T-helper 1 cell treated with Interleukin-12 subunit alpha and Interleukin-12 subunit beta and Interleukin-4 antibody, amounts not matched to agents 30 μg/mL and 1 μg/mL, for 36 hours (primary cell): ENCODE results near the gene FEM1B.

ENCODE experiments used
- H3K27ac Mint-ChIP-seq: one replicate; pipeline ENCODE4 v1.8.0; 2021; ENCODE audit warnings: mild to moderate bottlenecking, mixed read lengths
- H3K27me3 Mint-ChIP-seq: one replicate; pipeline ENCODE4 v1.8.0; 2021; ENCODE audit warnings: low read depth, mixed read lengths
- H3K36me3 Mint-ChIP-seq: one replicate; pipeline ENCODE4 v1.8.0; 2021; ENCODE audit warnings: low read depth, mixed read lengths
- H3K4me1 Mint-ChIP-seq: one replicate; pipeline ENCODE4 v1.8.0; 2021; ENCODE audit warnings: low read depth, mixed read lengths
- H3K4me3 Mint-ChIP-seq: one replicate; pipeline ENCODE4 v1.8.0; 2021; ENCODE audit warnings: mild to moderate bottlenecking, moderate library complexity, mixed read lengths
- H3K9me3 Mint-ChIP-seq: one replicate; pipeline ENCODE4 v1.8.0; 2021; ENCODE audit warnings: mixed read lengths

FEM1B gene

DNA sequence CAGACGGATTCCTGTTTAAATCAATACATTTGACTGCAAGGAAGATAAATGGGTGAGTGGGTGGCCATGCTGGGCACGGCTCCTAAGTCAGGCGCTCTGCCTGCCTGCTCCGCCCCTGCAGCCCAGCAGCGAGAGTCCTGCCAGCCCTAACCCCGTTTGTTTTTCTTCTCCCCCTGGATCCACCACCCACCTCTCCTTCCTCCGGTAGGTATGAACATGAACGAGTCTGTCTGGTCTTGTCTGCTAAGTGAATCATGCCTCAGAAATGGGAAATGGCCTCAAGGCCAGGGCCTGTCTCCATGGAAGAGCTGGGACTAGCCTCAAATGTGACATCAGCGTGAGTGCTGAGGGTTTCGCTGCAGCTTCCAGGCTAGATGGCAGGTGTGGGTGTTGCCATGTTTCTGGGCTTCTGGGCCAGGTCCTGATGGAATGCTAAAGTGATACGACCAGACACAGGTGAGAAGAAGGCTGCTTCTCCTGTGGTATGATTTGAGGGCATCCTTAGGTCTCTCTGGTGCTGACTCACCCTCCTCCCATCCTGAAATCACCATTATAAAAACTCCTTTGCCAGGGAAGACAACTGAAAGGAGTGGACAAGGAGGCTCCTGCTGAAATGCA is 5.6 kb upstream of the FEM1B start:
- Mint-ChIP-seq H3K27ac (no peak overlapping the region), H3K4me1 (peaks cover 7% of the 10 kb centered on the region), H3K36me3 (no peaks in the 10 kb centered on the region), H3K27me3 (peaks cover 25% of the 10 kb centered on the region), H3K4me3 (no peak overlapping the region), H3K9me3 (no peaks in the 10 kb centered on the region)

DNA sequence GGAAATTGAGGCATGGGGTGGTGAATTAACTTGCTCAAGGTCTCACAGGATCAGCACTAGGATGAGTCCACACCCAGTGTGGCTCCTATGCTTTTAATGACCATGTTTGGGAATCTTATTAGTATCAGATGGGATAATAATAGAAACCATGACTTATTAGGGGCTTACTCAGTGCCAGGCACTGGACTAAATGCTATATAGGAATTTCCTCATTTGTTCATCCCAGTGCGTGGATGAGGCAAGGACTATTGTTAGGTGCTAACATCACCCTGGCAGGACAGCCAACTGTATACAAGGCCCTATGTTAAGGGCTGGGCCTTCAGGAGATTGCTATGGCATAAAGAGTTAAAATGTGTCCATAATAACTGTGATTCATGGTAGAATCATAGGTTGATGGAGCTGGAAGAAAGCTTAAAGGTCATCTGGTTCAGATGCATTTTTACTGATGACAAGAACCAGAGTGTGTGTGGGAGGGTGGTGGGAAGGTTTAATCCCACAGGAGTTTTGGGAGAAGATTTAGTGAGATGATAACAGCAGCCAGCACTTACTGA is 4.7 kb upstream of the FEM1B start:
- Mint-ChIP-seq H3K4me3 (no peak overlapping the region), H3K9me3 (no peaks in the 10 kb centered on the region), H3K4me1 (peaks cover 10% of the 10 kb centered on the region), H3K27me3 (peaks cover 17% of the 10 kb centered on the region), H3K36me3 (peaks cover 1% of the 10 kb centered on the region), H3K27ac (no peak overlapping the region)

GRCh38 chr15:68274201-68274848 is 3.2 kb upstream of the FEM1B start:
- Mint-ChIP-seq H3K4me3 (no peak overlapping the region), H3K9me3 (no peaks in the 10 kb centered on the region), H3K27ac (no peak overlapping the region), H3K27me3 (peaks cover 6% of the 10 kb centered on the region), H3K36me3 (peaks cover 3% of the 10 kb centered on the region), H3K4me1 (peaks cover 13% of the 10 kb centered on the region)

GRCh38 chr15:68275165-68275746 is 2.3 kb upstream of the FEM1B start:
- no peak overlapping the region for H3K27ac Mint-ChIP-seq
- peaks cover 3% of the 10 kb centered on the region for H3K27me3 Mint-ChIP-seq
- no peak overlapping the region for H3K4me3 Mint-ChIP-seq
- no peaks in the 10 kb centered on the region for H3K9me3 Mint-ChIP-seq
- peaks cover 23% of the 10 kb centered on the region for H3K4me1 Mint-ChIP-seq
- H3K36me3 Mint-ChIP-seq: peaks cover 8% of the 10 kb centered on the region

GRCh38 chr15:68276668-68277067 is 877 bp upstream of the FEM1B start:
- peak overlapping the region; percentile 97 for H3K4me3 Mint-ChIP-seq
- peaks cover 11% of the 10 kb centered on the region for H3K36me3 Mint-ChIP-seq
- H3K27ac Mint-ChIP-seq: peak overlapping the region; percentile 95
- H3K27me3 Mint-ChIP-seq: peaks cover 3% of the 10 kb centered on the region
- peaks cover 28% of the 10 kb centered on the region for H3K4me1 Mint-ChIP-seq
- H3K9me3 Mint-ChIP-seq: no peaks in the 10 kb centered on the region

- peaks cover 16% of the 10 kb centered on the region for H3K36me3 Mint-ChIP-seq
- peak overlapping the region; percentile 97 for H3K4me3 Mint-ChIP-seq
- H3K27ac Mint-ChIP-seq: peak overlapping the region; percentile 95
- H3K4me1 Mint-ChIP-seq: peaks cover 33% of the 10 kb centered on the region
- peaks cover 3% of the 10 kb centered on the region for H3K27me3 Mint-ChIP-seq
- H3K9me3 Mint-ChIP-seq: no peaks in the 10 kb centered on the region
Observed at GRCh38 chr15:68277131-68277602, 378 bp upstream of the FEM1B start.

DNA sequence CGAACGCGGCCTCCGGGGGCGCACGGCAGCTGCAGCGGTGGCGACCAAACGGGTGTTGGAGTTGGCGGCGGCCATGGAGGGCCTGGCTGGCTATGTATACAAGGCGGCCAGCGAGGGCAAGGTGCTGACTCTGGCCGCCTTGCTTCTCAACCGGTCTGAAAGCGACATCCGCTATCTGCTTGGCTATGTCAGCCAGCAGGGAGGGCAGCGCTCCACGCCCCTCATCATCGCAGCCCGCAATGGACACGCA is 725 bp downstream of the FEM1B start:
- H3K36me3 Mint-ChIP-seq: peaks cover 16% of the 10 kb centered on the region
- peak overlapping the region; percentile 97 for H3K4me3 Mint-ChIP-seq
- peak overlapping the region; percentile 92 for H3K27ac Mint-ChIP-seq
- peaks cover 2% of the 10 kb centered on the region for H3K27me3 Mint-ChIP-seq
- peaks cover 36% of the 10 kb centered on the region for H3K4me1 Mint-ChIP-seq
- no peaks in the 10 kb centered on the region for H3K9me3 Mint-ChIP-seq

DNA sequence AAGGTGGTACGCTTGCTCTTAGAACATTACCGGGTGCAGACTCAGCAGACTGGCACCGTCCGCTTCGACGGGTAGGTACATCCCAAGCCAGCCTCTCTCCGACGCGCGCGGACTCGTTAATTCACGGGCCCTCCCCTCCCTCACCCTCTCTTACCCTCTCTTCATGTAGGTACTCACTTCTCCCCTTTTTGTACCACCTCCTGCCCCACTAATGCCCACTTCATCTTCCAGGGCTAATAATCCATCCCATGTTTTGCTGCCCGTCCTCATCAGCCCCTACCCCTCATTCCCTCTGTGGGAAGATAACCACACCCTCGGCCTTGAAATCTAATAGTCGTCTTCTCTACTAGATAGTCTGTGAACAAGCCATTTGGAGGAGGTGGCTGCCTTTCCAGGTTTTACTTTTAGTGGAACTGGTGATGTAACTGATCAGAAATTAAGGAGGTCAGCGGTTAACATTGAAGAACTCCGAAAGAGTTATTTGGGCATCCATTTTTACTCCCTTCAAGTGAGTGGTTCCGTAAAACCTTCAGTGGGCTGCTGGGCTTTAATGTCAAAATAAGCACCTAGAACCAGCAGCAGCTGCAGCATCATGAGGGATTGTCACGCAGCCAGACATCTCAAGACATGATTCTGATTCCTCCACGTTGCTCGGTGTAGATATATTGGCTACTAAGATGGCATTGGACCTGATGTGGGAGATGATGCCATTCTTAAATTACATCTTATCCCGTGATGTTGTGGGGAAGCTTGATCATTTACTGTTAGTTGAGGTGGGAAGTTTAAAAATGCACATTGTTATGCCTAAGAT is 1.3 kb downstream of the FEM1B start:
- peaks cover 16% of the 10 kb centered on the region for H3K36me3 Mint-ChIP-seq
- H3K4me3 Mint-ChIP-seq: peak overlapping the region; percentile 97
- peaks cover 36% of the 10 kb centered on the region for H3K4me1 Mint-ChIP-seq
- H3K9me3 Mint-ChIP-seq: no peaks in the 10 kb centered on the region
- H3K27me3 Mint-ChIP-seq: no peaks in the 10 kb centered on the region
- peak overlapping the region; percentile 92 for H3K27ac Mint-ChIP-seq

- H3K36me3 Mint-ChIP-seq: peaks cover 23% of the 10 kb centered on the region
- peaks cover 40% of the 10 kb centered on the region for H3K4me1 Mint-ChIP-seq
- H3K4me3 Mint-ChIP-seq: peak overlapping the region; percentile 97
- no peaks in the 10 kb centered on the region for H3K27me3 Mint-ChIP-seq
- no peaks in the 10 kb centered on the region for H3K9me3 Mint-ChIP-seq
- peak overlapping the region; percentile 28 for H3K27ac Mint-ChIP-seq
Observed at GRCh38 chr15:68279779-68280753, 2.5 kb downstream of the FEM1B start.

DNA sequence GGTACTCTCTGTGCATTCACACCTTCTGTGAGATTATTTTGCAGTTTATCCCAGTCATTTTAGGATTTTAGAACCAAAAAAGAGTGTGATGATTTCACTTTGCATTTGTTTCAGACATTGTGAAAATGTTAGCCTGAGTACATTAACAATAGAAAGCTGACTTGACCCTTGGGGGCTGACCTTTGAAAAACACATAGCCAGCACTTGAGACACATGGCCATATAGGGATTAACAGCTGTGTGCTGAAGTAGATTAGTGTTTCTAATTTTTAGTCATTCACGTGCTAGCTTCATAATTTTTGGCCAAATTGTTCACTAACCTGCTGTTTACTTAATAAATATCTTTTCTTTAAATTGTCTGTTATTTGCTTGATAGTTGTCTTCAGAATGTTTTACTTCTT is 3.5 kb downstream of the FEM1B start:
- Mint-ChIP-seq H3K27me3 (no peaks in the 10 kb centered on the region), H3K4me1 (peaks cover 48% of the 10 kb centered on the region), H3K4me3 (no peak overlapping the region), H3K9me3 (no peaks in the 10 kb centered on the region), H3K27ac (no peak overlapping the region), H3K36me3 (peaks cover 28% of the 10 kb centered on the region)

GRCh38 chr15:68283401-68283800 is 5.9 kb downstream of the FEM1B start:
- no peak overlapping the region for H3K4me3 Mint-ChIP-seq
- H3K4me1 Mint-ChIP-seq: peaks cover 49% of the 10 kb centered on the region
- H3K36me3 Mint-ChIP-seq: peaks cover 32% of the 10 kb centered on the region
- H3K9me3 Mint-ChIP-seq: no peaks in the 10 kb centered on the region
- H3K27ac Mint-ChIP-seq: no peak overlapping the region
- H3K27me3 Mint-ChIP-seq: no peaks in the 10 kb centered on the region

DNA sequence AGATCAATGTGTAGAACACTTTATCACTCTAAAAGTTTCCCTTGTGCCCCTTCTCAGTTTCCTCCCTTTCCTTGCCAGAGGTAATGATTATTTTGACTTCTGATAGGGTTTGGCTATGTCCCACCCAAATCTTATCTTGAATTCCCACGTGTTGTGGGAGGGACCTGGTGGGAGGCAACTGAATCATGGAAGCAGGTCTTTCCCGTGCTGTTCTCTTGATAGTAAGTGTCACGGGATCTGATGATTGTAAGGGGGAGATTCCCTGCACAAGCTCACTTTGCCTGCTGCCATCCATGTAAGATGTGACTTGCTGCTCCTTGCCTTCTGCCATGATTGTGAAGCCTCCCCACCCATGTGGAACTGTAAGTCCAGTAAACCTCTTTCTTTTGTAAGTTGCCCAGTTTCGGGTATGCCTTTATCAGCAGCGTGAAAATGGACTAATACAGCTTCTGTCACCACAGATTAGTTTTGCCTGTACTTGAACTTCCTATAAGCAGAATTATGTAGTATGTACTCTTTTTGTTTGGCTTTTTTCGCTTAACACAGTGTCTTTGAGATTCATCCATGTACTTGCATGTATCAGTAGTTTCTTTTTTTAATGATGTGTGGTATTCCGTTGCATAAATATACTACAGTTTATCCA is 7.2 kb downstream of the FEM1B start:
- H3K4me1 Mint-ChIP-seq: peaks cover 51% of the 10 kb centered on the region
- no peak overlapping the region for H3K27ac Mint-ChIP-seq
- H3K9me3 Mint-ChIP-seq: no peaks in the 10 kb centered on the region
- H3K4me3 Mint-ChIP-seq: no peak overlapping the region
- H3K27me3 Mint-ChIP-seq: no peaks in the 10 kb centered on the region
- H3K36me3 Mint-ChIP-seq: peaks cover 34% of the 10 kb centered on the region

- Mint-ChIP-seq H3K27ac (no peak overlapping the region), H3K4me1 (peaks cover 44% of the 10 kb centered on the region), H3K4me3 (no peak overlapping the region), H3K36me3 (peaks cover 34% of the 10 kb centered on the region), H3K9me3 (no peaks in the 10 kb centered on the region), H3K27me3 (no peaks in the 10 kb centered on the region)
Observed at GRCh38 chr15:68285259-68285980, 7.9 kb downstream of the FEM1B start.
